IPS-15b (cell line): Measurements from ENCODE around the gene LGR5.

Source experiments
- H3K27me3 ChIP-seq: one replicate; pipeline ENCODE4 v1.6.1; 2013; ENCODE audit warnings: low read length; ENCODE audit not compliant: control insufficient read depth, insufficient read depth
- H3K36me3 ChIP-seq: one replicate; pipeline ENCODE4 v1.6.1; 2013; ENCODE audit warnings: low read length; ENCODE audit not compliant: control insufficient read depth, insufficient read depth
- H3K4me1 ChIP-seq: one replicate; pipeline ENCODE4 v1.6.1; 2013; ENCODE audit warnings: mild to moderate bottlenecking, low read length; ENCODE audit not compliant: control insufficient read depth, insufficient read depth
- H3K4me3 ChIP-seq: one replicate; pipeline ENCODE4 v1.5.1; 2013; ENCODE audit warnings: low read depth, low read length
- H3K9ac ChIP-seq: one replicate; pipeline ENCODE4 v1.6.1; 2013; ENCODE audit warnings: low read depth, mild to moderate bottlenecking, low read length
- H3K9me3 ChIP-seq: one replicate; pipeline ENCODE4 v1.6.1; 2013; ENCODE audit warnings: mild to moderate bottlenecking, low read length; ENCODE audit not compliant: control insufficient read depth, insufficient read depth

The LGR5 gene

DNA sequence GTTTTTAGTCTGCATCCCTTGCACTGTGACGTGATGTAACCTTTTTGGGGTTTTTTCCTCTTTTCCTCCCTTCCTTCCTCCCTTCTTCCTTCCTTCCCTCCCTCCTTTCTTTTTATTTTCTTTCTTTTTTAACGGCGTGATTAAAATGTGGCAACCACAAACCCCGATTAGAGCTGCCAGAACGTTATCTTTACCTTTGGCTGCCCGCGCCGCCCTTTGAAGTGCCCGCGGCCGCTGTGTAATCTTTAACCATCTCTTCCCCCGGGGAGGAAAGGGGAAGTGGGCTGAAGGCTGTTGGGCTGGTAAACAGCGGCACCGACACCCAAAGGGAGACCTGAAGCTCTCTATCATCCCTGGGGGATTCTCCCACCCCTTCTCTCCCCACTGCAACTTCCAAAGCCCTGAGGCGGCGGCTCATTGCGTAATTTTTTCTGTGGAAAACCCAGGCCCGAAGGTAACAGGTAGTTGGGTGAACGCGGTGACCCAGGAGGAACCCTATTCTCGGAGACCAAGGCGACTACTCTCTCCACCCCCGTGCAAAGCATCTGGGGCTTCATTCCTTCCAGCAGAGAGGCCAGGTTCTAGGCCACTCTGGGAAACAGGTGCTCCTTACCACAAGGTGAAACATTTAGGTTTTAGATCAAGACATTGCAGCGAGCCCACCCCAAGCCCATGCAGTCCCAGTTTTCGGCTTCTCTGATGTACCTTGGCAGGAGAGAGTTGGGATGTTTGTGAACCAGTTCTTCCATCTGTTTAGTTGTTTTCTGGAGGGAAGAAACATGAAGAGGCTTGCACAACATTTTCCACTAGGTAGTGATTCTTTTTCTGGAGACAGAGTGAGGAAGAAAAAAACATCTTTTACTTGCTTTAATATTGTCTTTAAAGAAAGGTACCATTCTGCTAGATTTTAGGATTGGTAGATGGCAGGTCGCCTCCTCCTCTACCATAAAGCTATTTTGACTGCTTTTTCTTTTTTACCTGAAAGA, 1.5 kb downstream of the LGR5 start:
- Histone ChIP-seq H3K9me3 (peaks cover 4% of the 10 kb centered on the region), H3K9ac (no peak overlapping the region), H3K36me3 (no peaks in the 10 kb centered on the region), H3K4me3 (peak overlapping the region; percentile 65), H3K4me1 (no peaks in the 10 kb centered on the region), H3K27me3 (peaks cover 66% of the 10 kb centered on the region)

DNA sequence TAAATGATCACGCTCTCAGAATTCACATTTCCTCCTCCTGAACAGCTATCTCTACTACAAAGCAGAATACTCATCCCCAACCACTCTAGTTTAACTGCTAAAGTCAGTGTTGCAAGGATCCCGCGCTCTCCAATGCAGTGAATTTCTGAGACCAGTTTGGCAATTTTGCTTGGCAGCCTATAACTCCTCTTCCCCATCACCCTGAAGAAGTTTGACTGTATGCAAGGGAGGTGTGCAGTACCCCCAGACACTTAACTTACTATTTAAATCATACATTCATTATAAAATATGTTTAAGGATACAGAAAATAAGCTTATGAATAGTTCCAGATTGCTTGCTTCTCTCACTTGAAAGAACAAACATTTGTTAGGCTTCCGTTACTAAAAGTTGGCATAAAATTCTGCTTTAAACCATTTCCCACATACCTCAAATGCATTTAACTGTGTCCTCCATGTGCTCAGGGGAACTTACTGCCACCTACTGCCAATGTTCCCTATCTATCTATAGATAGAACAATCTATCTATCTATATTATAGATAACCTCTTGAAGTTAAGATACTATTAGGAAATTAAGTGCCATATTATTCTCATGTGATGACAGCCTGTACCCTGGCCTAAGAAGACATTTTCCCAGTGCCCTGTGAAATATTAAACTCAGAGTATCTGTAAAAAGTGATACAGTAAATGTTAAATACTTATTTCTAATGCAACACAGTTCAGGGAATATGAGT, 2.4 kb downstream of the LGR5 start:
- Histone ChIP-seq H3K9ac (no peak overlapping the region), H3K27me3 (peaks cover 65% of the 10 kb centered on the region), H3K9me3 (no peaks in the 10 kb centered on the region), H3K4me3 (no peak overlapping the region), H3K36me3 (no peaks in the 10 kb centered on the region), H3K4me1 (no peaks in the 10 kb centered on the region)

DNA sequence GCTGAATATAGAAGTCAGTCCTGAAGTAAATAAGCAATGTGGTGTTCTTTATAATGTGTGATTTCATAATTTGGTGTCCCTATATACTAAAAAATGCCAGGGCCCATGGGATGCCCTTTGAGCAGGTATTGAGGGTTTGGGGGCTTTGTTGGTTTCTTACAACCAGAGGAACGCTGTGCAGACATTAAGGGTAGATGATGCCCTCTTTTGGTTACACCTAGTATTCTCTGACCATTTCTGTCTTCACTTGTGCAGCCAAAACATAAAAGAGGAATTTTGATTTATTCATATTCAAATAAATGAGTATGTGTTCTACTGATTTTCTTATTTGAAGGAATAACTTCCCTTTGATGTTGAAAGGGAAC, 3.0 kb downstream of the LGR5 start:
- no peaks in the 10 kb centered on the region for H3K4me1 ChIP-seq
- H3K9me3 ChIP-seq, result no peaks in the 10 kb centered on the region
- H3K36me3 ChIP-seq, result no peaks in the 10 kb centered on the region
- H3K27me3 ChIP-seq, result peaks cover 59% of the 10 kb centered on the region
- H3K4me3 ChIP-seq, result no peak overlapping the region
- no peak overlapping the region for H3K9ac ChIP-seq

DNA sequence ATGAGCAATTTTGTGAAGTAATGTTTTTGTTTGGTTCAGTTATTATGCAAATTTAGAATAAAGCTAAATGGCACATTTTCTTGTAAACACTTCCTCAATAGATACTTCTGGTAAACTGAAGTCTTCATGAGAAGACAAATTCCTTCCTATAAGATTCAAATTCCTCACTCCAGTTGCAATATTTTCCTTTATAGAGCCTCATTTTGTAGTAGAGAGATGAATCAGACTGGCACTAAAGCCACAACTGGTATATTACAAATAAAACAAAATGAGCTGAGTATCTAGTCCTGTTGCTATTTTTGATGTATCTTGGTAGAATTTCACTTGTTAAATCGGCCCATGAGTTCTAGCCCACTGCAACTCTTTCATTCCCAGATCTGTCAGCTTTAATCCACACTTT, 5.5 kb downstream of the LGR5 start:
- Histone ChIP-seq H3K27me3 (peaks cover 34% of the 10 kb centered on the region), H3K9ac (no peak overlapping the region), H3K36me3 (no peaks in the 10 kb centered on the region), H3K4me1 (no peaks in the 10 kb centered on the region), H3K9me3 (no peaks in the 10 kb centered on the region), H3K4me3 (no peak overlapping the region)

DNA sequence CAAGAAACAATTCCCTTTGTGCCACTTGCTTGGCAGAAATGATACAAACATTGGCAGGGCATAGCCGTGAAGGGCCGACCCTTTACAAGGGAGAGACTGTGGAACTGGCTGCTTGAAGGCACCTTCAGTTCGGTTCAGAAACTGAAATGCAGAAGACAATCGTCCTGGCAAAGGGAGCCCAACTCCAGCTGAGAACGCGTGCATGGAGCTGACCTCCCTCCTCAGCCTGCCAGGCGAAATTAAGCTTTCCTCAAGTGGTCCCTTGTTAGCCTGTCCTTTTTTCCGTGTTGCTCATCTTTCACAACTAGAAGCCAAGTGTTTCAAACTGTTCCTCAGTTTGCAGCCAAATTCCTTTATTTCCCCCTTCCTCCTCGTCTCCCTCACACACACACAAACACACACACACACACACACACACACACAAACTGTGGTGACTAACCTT, 8.1 kb downstream of the LGR5 start:
- H3K36me3 ChIP-seq, result no peaks in the 10 kb centered on the region
- H3K27me3 ChIP-seq, result peaks cover 8% of the 10 kb centered on the region
- H3K9ac ChIP-seq, result no peak overlapping the region
- H3K4me1 ChIP-seq, result no peaks in the 10 kb centered on the region
- H3K4me3 ChIP-seq, result no peak overlapping the region
- no peaks in the 10 kb centered on the region for H3K9me3 ChIP-seq

DNA sequence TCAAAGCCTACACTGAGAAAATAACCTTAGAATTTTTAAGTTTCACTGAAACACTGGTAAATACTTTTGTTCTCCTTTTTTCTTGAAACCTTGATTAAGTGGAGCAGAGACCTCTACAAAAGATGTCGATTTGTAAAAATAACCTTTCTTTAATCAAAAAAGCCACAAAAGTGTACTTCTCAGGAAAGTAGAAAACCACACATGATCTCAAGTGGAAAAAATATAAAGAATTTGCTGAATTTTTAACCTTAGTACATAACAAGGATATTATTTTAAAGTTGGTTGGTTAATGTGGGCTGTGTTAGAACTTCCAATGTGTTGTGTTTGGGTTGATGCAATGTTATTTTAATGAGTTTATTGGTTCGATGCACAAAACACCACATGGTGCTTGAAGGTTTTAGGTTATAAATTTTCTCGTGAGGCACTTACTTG, 8.6 kb downstream of the LGR5 start:
- Histone ChIP-seq H3K4me1 (no peaks in the 10 kb centered on the region), H3K27me3 (peaks cover 3% of the 10 kb centered on the region), H3K9me3 (no peaks in the 10 kb centered on the region), H3K4me3 (no peak overlapping the region), H3K36me3 (no peaks in the 10 kb centered on the region), H3K9ac (no peak overlapping the region)

DNA sequence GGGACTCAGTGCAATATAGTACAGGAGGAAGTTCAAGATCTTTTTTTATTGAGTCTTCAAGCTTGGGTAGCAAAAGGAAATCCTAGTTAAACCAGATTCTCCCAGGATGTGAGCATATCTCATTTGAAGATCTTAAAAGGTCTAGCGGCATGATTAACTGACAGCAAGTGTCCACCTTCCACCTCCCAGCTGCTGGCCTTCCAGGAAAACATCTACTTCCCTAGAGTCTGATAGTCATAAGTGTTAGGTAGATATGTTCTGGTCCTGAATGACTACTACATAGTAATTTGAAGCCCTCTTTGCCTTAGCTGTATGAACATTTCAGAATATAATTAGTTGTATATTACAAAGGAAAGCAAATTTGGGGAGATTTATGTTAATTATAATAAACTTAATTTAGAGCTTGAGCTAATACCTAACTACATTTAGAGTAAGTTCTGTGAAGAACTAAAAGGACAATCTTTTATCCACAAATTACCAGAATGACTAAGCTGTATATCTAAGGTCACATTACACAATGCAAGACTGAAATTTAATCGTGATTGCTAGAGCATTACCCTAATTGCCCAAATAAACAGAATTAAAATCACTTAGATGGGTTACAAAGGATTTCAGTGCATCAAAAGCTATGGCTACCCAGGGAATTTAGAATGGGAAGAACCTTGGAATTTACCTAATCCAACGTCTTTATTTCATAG, 9.9 kb downstream of the LGR5 start:
- no peaks in the 10 kb centered on the region for H3K4me1 ChIP-seq
- H3K27me3 ChIP-seq, result no peaks in the 10 kb centered on the region
- no peak overlapping the region for H3K4me3 ChIP-seq
- H3K9ac ChIP-seq, result no peak overlapping the region
- no peaks in the 10 kb centered on the region for H3K9me3 ChIP-seq
- no peaks in the 10 kb centered on the region for H3K36me3 ChIP-seq

DNA sequence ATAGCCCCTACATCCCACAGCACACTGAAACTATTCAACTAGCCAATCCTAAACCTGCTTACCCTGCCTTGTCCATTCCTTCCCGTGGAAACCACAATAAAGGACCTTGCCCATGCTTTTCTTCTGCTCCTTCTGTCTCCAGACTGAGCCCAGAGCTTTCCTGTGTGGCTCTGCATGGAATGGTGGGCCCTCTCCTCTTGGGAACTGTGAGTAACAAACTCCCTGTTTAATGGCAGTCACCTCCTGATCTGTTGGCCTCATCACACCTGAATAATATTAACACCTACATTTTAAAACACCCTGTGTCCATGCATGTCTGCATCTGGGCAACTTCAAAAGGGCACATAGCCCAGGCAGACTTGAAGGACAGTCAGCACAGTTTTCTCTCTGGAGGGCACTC, 12.4 kb downstream of the LGR5 start:
- H3K9me3 ChIP-seq, result no peaks in the 10 kb centered on the region
- H3K36me3 ChIP-seq, result no peaks in the 10 kb centered on the region
- H3K9ac ChIP-seq, result no peak overlapping the region
- no peaks in the 10 kb centered on the region for H3K27me3 ChIP-seq
- peaks cover 9% of the 10 kb centered on the region for H3K4me1 ChIP-seq
- no peak overlapping the region for H3K4me3 ChIP-seq

DNA sequence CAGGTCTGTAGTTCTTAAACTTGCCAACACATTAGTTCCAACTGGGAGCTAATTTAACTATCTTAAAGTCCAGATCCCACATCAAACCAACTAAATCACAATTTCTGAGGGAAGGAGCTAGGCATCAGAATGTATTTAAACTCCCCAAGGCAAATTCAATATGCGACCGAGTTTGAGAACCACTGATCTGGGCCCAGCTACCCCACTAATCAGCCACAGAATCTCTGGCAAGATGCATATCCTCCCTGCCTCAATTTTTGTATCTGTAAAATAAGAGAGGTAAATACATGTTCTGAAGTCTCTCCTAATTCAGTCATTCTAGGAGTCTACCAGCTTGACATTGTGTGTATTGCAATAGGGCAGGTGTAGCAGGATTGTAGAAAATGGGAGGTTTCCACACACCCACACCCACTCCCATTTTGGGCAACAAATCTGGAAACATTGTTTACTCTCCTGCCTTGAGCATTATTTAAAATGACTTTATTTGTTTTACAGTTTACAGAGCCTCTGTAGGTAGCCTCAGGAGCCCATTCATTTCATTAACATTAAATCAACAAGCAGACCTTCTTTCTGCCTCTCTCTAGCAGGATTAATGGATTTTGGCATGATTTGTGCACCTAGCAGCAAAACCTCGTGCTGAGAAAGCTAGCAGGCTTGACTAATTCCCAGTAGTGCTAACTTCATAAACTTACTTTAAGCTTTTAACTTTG, 15.6 kb downstream of the LGR5 start:
- no peaks in the 10 kb centered on the region for H3K9me3 ChIP-seq
- no peaks in the 10 kb centered on the region for H3K27me3 ChIP-seq
- no peak overlapping the region for H3K9ac ChIP-seq
- H3K4me1 ChIP-seq, result peaks cover 9% of the 10 kb centered on the region
- H3K4me3 ChIP-seq, result no peak overlapping the region
- H3K36me3 ChIP-seq, result no peaks in the 10 kb centered on the region

DNA sequence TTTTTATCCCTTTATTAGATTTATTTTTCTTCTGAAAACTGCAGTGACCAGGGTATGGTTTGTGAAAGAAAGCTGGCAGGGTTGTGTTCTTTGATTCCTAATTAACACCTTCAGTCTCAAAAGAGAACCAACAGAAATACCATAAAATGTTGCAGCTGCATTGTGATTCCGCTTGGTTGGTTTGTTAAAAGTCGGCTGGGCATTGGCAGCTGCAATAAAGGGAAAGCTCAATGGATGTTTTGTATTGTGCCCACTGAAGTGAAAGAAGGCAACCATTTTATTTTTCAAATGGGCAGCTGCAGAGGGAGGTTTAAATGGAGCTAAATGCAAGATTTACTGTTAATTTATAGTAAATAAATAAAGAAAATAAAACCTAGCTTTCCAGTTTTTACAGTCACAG, 16.7 kb downstream of the LGR5 start:
- H3K9me3 ChIP-seq, result no peaks in the 10 kb centered on the region
- peaks cover 9% of the 10 kb centered on the region for H3K4me1 ChIP-seq
- no peak overlapping the region for H3K4me3 ChIP-seq
- H3K36me3 ChIP-seq, result no peaks in the 10 kb centered on the region
- H3K9ac ChIP-seq, result no peak overlapping the region
- no peaks in the 10 kb centered on the region for H3K27me3 ChIP-seq

DNA sequence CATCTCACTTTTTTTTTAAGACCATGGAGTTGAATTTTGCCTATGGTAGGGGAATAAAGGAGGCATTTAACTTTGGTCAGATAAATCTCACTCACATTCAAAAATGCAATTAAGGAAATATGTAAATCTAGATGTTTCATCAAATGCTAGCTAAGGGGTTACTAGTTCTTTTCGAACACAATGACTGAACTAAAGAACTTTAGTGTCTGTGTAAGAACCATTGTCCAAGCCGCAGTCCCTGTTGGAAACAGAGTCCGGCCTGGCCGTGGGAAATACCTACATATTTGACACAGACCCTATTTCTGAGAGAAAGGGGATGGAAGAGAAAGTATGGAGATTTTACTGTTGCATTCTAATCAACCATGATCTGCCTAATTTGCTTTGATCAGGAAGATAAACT, 17.4 kb downstream of the LGR5 start:
- Histone ChIP-seq H3K4me1 (peaks cover 9% of the 10 kb centered on the region), H3K4me3 (no peak overlapping the region), H3K9ac (no peak overlapping the region), H3K36me3 (no peaks in the 10 kb centered on the region), H3K9me3 (no peaks in the 10 kb centered on the region), H3K27me3 (no peaks in the 10 kb centered on the region)
